ENCODE measurements around the gene ERICH2. TPM values are rescaled to one million over a fixed set of nuclear protein-coding genes. Genes with fewer than 3 reads are reported as not detected.

ERICH2 gene
- total RNA-seq, 1 donor from 2014 or later = 8.5 TPM

- ATAC-seq (no peak), DNase-seq (no peak)
- H3K9me3 ChIP-seq = no peaks in the 10 kb centered on the region
- peaks cover 6% of the 10 kb centered on the region for H3K27me3 ChIP-seq (ENCODE audit: low read depth)
- H3K27ac ChIP-seq = no peak overlapping the region
- H3K4me1 ChIP-seq = no peaks in the 10 kb centered on the region
- TF ChIP-seq CTCF (IDR thresholded peaks at IDR 0.05) = no peak
- H3K4me3 ChIP-seq = no peak overlapping the region
- intact Hi-C loops (cut with DNase I) = no loop called here
- H3K36me3 ChIP-seq = no peaks in the 10 kb centered on the region
These were observed 76.1 kb downstream of the ERICH2 start for GRCh38 chr2:170846314-170846713.

GRCh38 chr2:170847716-170848115 lies 77.5 kb downstream of the ERICH2 start:
- intact Hi-C loops (cut with DNase I) = no loop called here
- H3K27me3 ChIP-seq (ENCODE audit: low read depth) = peaks cover 6% of the 10 kb centered on the region
- no peaks in the 10 kb centered on the region for H3K9me3 ChIP-seq
- no peak overlapping the region for H3K27ac ChIP-seq
- no peak overlapping the region for H3K4me3 ChIP-seq
- DNase-seq = no peak
- no peaks in the 10 kb centered on the region for H3K36me3 ChIP-seq
- no peak for ATAC-seq
- no peaks in the 10 kb centered on the region for H3K4me1 ChIP-seq
- TF ChIP-seq CTCF (IDR thresholded peaks at IDR 0.05) = no peak

Other genes with a start within 250 kb of the ERICH2 start
- 1.9 TPM for gene SP5, start 55.0 kb upstream of the ERICH2 start, total RNA-seq
- gene GAD1, start 46.5 kb downstream of the ERICH2 start, total RNA-seq = not detected
- gene GORASP2, start 158.9 kb downstream of the ERICH2 start, total RNA-seq = 64.9 TPM